Measurements from ENCODE around the gene VAV3.

Gene VAV3

DNA sequence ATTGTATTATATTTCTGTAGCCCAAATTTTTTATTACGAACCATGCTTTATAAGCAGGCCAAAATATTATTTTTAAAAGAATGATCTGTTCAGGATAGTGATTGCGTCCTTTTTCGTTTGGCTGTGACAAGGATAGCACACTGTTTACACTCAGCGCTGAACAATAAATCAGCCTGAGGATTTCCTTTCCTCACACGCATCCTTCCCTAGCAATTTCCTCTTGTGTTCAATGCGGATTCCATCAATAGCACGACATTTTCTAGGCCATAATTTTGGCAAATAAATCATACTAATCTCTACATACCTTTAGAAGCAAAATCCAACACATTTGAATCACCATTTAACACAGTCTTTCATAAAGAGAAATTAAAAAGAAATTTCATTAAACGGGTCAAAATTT, 1.6 kb upstream of the VAV3 start:
- no peak for DNase-seq

- DNase-seq, result peak in 1 of 2 experiments; percentile 27
Measured at GRCh38 chr1:107964336-107965109, 457 bp downstream of the VAV3 start.

GRCh38 chr1:107963601-107964335, 1.2 kb downstream of the VAV3 start:
- no peak for DNase-seq

GRCh38 chr1:107963008-107963407, 2.0 kb downstream of the VAV3 start:
- DNase-seq, result no peak

GRCh38 chr1:107954719-107955415, 10.1 kb downstream of the VAV3 start:
- no peak for DNase-seq

DNA sequence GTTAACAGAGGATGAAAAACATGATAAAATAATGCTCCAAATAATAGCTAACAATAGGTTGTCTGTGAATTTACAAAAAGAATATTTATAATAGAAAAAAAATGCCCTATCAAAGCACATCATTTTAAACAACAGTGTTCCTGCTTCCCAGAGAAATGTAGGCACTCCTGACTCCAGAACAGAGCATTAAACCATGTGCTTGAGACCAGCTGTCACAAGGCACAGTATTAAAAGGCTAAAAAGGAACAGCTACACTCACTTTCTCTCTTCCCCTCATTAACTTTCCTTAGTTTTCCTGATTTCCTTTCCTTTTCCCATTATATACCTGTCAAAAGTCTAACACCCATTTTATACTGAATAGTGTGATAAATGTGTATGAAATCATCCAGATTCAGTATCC, 10.9 kb downstream of the VAV3 start:
- DNase-seq, result no peak

DNA sequence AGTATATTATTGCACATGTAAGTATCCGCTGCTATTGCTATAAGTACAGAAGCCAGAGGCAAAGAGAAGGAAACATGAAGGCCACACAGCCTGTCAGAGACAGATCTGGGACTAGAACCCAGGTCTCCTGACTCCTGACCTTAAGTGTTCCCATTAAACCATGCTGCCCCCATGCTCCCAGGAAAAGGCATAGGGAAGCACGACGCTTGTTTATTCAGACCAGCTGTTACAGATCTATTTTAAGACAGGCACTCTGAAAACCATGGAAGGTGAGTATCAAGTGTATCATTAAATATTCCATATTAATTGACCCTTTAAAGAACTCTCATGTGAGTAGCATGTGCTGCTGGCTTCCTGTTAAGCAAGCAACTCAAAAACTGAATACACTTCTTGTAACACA, 11.4 kb downstream of the VAV3 start:
- DNase-seq, result no peak

DNA sequence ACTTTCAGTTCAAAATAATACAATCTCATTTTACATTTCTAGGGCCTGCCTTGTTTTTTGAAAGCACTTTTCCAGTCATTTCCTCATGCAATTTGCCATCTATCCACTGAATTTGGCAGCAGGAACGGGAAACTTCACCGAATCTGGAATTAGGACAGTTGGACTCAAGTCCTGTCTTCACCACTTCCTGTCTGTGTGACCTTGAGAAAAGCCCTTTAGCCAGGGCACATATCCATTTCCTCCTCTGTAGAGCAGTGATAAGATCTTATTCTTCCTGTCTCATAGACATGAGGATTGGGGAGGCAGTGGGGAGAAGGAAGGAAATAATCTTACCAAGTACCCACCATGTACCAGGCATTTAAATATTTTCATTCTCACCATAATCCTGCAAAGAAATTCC, 12.0 kb downstream of the VAV3 start:
- DNase-seq, result no peak

- no peak for DNase-seq
Measured at GRCh38 chr1:107950464-107950863, 14.5 kb downstream of the VAV3 start.

DNA sequence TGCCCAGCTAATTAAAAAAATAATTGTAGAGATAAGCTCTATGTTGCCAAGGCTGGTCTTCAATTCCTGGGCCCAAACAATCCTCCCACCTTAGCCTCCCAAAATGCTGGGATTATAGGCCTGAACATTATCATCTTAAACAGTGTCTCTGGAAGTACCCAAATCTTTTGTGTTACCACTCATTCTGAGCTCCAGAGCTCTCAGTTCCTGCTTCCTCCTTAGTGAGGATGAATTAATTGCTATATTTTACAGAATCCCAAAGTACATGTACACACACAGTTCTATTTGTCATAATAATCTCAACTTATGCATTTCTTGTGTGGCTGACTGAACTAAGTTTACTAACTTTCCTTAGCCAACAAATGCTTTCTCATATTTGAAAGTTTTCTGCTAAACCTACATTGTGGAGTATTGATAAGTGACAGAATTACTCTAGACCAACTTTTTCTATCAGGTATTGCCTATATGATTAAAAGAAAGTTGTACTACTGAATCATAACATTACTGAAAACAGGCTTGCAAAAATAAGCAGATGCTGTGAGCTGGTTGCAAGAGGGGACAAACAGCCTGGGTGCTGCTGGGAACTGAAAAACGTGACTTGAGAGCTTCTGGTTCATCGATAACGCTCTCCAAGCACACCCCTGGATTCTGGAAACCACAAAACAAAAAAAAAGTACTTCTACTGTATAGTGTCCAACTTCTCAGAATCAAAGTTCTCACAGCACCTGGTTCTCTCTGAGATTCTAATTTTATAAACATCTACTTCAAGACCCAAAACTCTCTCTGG, 15.3 kb downstream of the VAV3 start:
- no peak for DNase-seq

- DNase-seq, result no peak
Measured at GRCh38 chr1:107946794-107947193, 18.2 kb downstream of the VAV3 start.

DNA sequence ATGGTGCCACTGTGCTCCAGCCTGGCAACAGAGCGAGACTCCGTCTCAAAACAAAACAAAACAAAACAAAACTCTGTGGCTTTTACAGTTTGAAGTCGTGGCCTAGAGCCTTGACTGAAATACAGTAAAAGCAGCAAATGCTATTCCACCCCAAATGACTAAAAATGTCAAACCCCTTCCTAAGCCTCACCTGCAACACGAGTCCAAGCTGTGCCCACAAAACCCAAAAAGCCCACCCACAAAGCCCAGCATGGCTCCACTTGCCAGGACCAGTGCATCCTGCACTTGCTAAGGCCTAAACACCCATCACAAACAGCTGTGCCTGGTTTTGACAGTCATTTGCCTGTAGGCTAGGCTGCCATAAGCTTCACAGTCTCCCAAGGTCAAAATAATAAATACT, 21.3 kb downstream of the VAV3 start:
- DNase-seq, result no peak

DNA sequence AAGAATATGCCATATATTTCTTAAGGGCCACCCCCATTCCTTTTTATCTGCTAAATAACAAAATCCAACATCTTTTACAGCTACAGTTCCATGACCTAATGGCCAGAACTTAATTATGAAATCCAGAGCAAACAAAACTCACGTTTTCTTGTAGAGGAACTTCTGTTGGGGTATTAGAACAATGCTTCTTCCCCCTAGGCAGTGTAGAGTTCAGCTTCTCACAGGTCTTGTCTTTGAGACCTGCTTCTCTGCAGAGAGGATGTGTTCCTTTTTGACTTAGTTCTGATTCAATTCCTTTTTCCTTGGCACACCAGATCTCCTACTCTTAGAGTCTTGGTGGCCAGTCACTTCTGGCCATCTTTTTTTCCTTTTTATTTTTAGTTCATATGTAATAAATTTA, 22.2 kb downstream of the VAV3 start:
- DNase-seq, result no peak

DNA sequence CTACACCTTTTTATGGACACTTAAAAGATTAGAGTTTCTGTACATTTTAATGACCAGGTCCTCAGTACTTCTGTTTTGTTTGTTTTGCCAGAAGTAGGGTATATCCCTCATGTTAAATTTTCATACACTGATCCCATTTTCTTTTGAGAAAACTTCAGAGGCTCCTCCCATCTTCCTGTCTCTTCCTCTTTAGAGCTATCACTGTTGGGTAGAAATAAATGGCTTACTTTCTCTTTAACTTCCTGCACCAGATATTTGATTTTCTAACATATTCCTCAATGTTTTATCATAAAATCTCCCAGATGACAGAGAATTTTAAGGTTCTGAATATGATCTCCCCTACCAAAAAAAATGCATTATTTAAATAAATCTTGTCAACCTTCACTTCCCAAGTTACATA, 23.4 kb downstream of the VAV3 start:
- no peak for DNase-seq

GRCh38 chr1:107941123-107941522, 23.9 kb downstream of the VAV3 start:
- DNase-seq, result no peak

DNA sequence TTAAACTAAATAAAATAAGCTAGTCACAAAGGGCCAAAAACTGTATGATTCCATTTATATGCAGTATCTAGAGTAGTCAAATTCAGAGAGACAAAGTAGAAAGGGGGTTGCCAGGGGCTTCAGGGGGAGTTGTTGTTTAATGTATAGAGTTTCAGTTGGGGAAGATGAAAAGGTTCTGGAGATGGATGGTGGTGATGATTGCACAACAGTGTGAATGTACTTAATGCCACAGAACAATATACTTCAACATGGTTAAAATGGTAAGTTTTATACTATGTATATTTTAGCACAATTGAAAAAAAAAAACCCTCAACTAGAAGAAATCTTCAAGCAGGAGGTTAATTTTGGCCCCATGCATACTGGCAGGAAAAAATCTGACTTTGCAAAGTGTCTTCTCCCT, 24.3 kb downstream of the VAV3 start:
- DNase-seq, result no peak

DNA sequence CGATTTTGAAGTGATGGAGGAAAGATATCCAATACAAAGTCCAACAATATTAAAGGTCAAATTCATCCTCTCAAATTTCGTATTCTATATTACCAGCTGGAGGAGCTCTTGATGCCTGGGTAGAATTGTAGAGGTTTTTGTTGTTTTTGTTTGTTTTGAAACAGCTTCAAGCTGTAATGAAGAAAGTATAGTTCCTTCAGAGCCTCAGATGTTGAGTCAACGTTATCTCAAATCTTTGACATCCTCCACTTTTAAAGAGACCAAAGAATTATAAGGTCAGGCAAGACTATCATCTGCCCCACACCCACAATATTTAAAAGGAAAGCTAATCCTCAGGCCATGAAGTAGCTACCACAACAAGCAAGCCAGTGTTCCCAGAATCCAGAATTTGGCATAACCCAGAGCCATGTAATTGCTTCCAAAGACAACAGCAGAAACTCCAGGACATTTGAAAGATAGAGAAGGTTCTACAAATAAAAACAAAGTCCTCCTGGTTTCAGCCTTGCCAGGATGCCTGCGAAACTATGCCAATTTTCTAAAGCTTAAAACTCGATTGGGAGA, 24.9 kb downstream of the VAV3 start:
- no peak for DNase-seq

DNA sequence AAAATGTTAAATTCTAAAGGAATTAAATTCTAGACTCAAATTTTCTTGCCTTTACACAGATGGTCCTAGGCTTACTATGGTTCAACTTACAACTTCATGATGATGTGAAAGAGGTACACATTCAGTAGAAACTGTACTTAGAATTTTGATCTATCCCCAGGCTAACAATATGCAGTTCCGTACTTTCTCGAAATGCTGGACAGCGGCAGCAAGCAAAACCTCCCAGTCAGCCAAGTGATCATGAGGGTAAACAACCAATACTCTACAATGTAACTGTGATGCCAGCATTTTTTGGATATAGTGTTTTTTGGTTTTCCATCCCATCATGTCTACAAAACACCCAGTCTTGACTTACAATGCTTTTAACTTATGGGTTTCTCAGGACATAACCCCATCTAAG, 25.7 kb downstream of the VAV3 start:
- DNase-seq, result no peak

GRCh38 chr1:107936498-107937481, 28.2 kb downstream of the VAV3 start:
- DNase-seq, result no peak

DNA sequence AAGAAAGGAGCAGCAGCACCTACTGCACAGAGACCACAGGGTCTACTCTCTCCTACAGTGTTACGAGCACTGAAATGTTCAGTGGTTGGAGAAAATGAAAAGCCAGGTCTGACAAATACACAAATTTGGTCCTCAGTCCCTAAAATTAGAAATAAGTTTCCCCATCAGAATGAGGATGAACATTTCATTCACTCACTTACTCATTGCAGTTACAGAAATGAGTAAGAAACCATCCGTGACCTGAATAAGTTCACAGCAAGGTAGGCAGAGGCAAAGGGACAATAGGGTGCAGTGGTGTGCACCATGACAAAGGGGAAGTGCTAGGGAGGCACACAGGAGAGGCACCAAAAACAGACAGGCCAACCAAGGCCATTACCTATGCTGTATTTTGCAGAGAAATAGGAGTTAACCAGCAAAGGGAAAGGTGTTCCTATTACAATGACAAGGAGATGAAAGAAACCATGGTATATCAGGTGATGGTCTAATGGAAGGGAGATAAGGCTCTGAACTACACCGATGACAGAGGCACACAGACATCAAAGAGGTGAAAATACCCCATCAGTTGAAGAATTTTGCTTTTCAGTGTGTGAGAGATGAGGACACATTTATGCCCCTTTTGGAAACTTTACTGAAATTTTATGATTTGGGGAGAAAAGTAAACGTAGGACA, 29.4 kb downstream of the VAV3 start:
- DNase-seq, result no peak

DNA sequence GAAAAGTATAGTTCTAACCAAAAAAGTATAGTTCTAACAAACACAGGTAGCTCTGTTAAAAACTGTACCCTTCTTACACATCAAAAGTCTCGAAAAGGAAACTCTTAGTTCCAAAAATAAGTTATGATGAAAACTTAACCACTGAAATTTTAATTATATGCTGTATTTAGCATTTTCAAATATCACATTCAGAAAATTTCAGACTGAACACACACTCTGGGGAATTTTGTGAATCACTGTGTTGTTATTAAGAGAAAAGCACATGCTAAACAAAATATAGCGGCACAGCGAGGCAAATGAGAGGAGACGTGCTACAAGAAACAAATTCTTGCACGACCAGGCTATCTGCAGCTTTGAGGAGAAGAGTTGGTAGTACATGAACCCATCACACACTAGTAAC, 30.4 kb downstream of the VAV3 start:
- DNase-seq, result no peak
